HG03139 (cell line): Measurements from ENCODE around the gene ZNF771.

Experiments
- ATAC-seq: cut with Tn5 transposase; IDR thresholded peaks from one replicate; pipeline ENCODE4 v1.9.1; 2021; ENCODE audit not compliant: unreplicated experiment

Gene ZNF771

GRCh38 chr16:30398661-30399434 lies 8.6 kb upstream of the ZNF771 start:
- no peak for ATAC-seq

DNA sequence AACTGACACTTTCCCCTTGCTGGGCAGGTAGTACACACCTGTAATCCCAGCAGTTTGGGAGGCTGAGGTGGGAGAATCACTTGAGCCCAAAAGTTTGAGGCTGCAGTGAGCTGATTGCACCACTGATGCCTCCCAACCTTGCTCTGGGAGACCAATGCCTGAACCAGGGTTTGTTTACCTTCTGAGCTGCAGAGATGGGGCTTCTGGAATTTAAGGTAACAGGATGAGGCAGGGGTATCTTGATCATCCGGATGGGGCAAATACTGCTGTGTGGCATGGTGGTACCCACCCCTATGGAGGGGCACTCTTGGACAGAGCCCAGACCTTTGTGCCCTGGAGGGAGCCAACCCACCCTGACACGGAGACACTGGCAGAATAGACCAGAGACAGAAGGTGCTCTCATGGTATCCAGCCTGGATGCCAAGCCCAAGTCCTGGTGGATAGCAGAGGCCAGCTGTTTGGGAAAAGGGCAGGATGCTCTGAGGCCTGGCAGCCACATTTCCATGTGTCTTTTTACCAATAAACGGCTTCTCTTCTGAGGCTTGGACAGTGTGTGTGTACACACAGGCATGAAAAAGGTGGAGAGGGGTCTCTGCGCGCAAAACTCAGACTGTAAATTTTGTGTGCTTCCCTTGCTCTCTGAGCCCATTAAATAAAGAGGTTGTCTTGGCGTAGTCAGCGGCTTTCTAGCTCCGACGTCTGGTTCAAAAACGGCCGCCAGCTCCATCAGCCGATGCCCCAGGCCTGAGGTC lies 7.8 kb upstream of the ZNF771 start:
- no peak for ATAC-seq

GRCh38 chr16:30401768-30402425 lies 5.5 kb upstream of the ZNF771 start:
- no peak for ATAC-seq

- ATAC-seq, result no peak
Measured at GRCh38 chr16:30406795-30407101, 658 bp upstream of the ZNF771 start.

DNA sequence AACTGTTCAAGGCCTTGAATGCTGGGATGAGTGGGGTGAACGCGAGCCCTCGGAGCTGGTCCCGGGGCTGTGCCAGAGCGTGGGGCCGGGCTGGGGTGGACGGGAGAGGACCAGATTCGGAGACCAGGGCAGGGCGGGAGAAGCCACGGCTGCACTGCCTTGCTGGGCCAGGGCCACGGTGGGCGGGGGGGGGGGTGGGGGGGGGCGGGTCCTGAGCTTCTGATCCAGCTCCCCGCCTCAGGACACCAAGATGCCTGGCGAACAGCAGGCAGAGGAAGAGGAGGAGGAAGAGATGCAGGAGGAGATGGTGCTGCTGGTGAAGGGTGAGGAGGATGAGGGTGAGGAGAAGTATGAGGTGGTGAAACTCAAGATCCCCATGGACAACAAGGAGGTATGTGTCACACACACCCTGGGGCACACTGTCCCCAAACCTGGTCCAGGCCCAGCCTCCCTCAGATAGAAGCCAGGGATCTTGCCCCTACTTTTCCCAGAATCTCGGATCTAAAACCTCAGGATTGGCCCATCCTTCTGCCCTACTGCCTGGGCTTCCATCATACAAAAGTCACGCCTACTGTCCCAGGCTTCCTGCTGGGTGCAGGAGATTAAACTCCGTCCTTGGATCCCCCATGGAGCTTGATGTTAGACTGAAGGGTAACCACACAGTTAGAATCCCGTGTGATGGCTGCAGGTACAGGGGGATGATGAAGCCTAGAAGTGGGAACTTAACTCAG lies 563 bp downstream of the ZNF771 start:
- ATAC-seq, result no peak

DNA sequence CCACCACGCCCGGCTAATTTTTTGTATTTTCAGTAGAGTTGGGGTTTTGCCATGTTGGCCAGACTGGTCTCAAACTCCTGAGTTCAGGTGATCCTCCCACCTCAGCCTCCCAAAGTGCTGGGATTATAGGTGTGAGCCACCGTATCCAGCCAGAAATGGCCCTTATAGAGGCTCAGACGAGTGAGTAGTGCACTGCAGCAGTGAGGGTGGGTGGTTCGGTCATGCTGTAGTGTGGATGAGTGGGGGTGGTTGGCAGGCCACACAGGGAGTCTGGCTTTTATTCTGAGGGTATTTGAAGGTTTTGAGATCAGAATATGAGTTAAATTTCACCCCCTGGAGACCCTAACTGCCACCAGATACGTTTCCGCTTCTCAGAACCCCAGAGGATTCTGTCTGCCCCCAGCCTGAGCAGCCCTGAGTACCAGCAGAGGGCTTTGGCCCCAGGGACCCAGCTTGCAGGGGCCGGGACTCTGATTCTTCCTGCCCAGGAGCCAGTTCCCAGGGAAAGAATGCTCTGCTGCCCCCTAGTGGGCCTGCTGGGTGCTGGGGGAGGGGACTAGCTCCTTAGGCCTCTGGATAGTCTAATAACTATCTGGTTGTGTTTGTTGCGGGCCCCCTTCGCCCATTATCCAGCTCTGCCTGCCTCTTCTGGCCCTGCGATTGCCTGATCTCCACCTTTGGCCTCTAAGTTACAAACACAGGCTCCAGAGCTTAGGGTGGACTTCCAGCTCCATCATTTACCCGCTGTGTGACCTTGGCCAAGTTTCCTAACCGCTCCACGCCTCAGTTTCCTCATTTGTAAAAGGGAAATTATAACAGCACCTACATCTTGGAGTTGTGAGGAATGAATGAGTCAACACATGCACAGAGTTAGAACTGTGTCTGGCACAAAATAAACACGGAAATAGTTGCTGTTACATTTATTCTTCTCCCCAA lies 2.0 kb downstream of the ZNF771 start:
- no peak for ATAC-seq

DNA sequence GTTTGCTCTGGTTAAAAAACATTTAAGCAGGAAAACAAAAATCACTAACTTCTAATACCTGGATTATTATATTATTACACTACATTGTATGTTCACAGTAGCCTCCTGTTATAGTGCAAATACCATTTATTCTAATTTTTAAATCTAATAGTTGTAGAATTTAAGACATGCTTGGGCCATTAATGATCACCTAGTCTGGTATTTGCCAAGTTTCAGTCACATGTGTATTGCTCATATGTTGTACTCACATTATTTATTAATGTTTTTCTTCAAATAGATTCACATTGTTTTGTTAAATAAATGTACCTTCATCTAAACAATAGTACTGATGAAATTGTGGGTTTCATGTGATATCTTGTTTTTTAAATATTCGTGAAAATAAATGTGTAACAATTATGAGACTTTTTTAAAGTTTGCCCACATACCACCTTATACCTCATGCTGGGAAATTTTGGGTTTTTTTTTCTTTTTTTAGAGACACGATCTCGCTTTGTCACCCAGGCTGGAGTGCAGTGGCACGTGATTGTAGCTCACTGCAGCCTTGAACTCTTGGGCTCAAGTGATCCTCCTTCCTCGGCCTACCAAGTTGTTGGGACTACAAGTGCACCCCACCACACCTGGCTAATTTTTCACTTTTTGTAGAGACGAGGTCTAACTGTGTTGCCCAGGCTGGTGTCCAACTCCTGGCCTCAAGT lies 5.9 kb downstream of the ZNF771 start:
- ATAC-seq, result no peak

DNA sequence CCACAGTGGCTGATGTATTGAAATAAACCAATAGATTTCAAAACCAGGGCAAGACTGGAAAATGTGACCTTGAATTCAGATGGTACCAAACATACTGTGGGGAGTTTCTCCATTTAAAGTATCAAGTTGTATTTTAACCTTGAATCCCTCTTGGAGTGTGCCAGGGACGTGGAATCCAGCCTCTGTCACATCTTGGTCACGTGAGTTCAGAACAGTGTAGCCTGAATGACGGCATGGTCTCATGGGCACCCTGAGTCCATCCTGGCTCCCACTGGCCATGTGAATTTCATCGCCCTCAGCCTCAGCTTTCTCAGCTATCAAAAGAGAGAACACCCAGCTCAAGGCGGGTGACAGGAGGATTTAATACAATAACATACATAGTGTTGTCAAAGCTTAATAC lies 6.8 kb downstream of the ZNF771 start:
- ATAC-seq, result no peak

DNA sequence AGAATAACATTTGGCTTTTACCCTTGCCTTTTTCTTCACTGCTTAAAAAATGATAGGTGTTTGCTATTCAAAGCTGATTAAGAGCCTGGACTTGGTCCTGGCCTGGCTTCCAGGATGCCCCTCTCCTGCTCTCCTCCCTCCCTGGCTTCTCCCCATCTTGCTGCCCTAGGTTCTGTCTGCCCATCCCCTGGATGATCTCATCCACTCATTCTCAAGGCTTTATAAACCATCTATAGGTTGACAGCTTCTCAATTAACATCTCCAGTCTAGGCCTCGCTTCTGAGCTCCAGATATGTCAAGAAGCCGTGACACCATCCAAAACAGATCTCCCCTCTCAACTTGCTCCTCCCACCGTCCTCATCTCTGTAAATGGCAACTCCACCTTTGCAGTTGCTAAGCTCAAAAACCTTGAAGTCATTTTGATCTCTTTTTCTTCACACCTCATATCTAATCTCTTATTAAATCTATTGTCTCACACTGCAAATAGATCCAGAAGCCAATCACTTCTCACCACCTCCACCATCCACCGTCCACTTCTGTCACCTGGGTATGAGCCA lies 8.7 kb downstream of the ZNF771 start:
- no peak for ATAC-seq

- no peak for ATAC-seq
Measured at GRCh38 chr16:30416624-30417528, 9.5 kb downstream of the ZNF771 start.

- ATAC-seq, result peak; percentile 66
Measured at GRCh38 chr16:30417529-30418349, 10.3 kb downstream of the ZNF771 start.

GRCh38 chr16:30418350-30419181 lies 11.2 kb downstream of the ZNF771 start:
- no peak for ATAC-seq

DNA sequence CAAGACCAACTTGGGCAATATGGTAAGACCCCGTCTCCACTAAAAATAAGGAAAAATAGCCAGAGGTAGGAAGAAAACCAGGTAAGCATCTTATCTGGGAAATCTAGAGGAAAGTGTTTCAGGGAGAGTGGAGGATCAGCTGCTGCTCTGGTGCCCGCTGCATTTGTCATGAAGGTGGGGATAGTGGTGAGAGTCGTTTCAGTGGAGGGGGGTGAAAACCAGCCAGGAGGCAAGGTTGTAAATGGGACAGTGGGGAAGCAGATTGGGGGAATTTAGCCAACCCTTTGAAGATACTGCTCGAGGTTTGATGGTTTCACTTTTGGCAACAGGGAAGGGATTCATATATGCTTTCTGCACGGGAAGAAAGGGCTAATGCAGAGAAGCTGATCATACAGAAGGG lies 13.6 kb downstream of the ZNF771 start:
- ATAC-seq, result no peak

GRCh38 chr16:30428055-30428454 lies 20.6 kb downstream of the ZNF771 start:
- no peak for ATAC-seq

DNA sequence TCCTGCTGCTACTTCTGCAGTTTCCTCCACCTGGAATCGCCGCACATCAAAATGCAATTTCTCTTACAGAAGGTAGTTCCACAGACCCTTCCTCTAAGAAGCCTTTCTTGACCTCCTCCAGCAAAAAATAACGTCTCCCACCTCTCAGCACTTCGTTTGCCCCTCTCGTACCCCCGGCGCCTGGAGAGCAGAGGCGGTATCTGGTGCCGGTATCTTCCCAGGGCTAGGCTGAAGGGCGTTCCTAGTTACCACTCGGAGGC lies 21.9 kb downstream of the ZNF771 start:
- ATAC-seq, result no peak

- peak; percentile 89 for ATAC-seq
Measured at GRCh38 chr16:30429678-30430427, 22.4 kb downstream of the ZNF771 start, which contains the start of gene DCTPP1. TSS of gene DCTPP1 (minus strand) at chr16:30430030. CDS start at chr16:30429980, 50 bp downstream.
